ENCODE measurements around the gene ZFTA.
"Not testable (repeated sequence)": the region's sequence is repeated elsewhere in the genome, so short reads cannot be mapped to it uniquely, and the experiment has no call there.

GRCh38 chr11:63771741-63772318, 3.3 kb upstream of the ZFTA start:
- not testable (repeated sequence) for TF ChIP-seq ELF4 (IDR thresholded peaks at IDR 0.05); FOXA1 (IDR thresholded peaks at IDR 0.05); NFRKB (IDR thresholded peaks at IDR 0.05); FOXM1 (IDR thresholded peaks at IDR 0.05; ENCODE audit: borderline replicate concordance)

Data from HEK293T (cell line).